Right lung (tissue), 5 donors: ENCODE data around the gene FEZF1. TPM values are rescaled to one million over a fixed set of nuclear protein-coding genes. Genes with fewer than 3 reads are reported as not detected.
"Not testable (repeated sequence)": the region's sequence is repeated elsewhere in the genome, so short reads cannot be mapped to it uniquely, and the experiment has no call there.

ENCODE experiments used
- DNase-seq, 2 donors: peaks; one replicate each; pipeline ENCODE4 v3.0.0-alpha.2; 2013
- polyA plus RNA-seq, 5 donors: library from polyadenylated mRNA; unstranded; fragments of 120-200 nt; gene quantifications; one replicate each; pipeline versions ENCODE4 v1.2.1 to v1.2.3, GENCODE V29; 2013; ENCODE audit warnings: inconsistent platforms in 1 of 5, low replicate concordance in 1 of 5; ENCODE audit not compliant: insufficient read length in 5 of 5, insufficient read depth in 1 of 5

The FEZF1 gene
- polyA plus RNA-seq, 5 donors = not detected

DNA sequence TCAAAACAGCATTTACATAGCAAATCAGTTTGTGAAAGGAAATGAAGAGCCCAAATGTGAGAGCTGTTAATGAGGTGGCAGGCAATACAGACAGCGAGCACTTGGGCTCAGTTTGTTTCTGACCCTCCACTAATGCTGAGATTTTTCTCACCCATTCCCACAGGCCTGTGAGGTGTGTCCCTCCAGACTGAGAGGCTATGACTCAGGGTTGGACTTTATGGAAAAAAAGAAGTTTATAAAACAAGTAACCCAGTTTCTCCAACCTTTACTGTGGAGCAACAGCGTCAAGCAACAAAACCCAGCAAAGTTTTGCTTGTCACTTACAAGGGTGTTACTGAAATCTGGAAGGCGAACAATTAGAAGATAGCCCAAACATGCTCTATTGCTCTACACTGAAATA is 4.9 kb upstream of the FEZF1 start:
- DNase-seq = no peak

- no peak for DNase-seq
Observed at GRCh38 chr7:122307228-122307621, 2.7 kb upstream of the FEZF1 start.

DNA sequence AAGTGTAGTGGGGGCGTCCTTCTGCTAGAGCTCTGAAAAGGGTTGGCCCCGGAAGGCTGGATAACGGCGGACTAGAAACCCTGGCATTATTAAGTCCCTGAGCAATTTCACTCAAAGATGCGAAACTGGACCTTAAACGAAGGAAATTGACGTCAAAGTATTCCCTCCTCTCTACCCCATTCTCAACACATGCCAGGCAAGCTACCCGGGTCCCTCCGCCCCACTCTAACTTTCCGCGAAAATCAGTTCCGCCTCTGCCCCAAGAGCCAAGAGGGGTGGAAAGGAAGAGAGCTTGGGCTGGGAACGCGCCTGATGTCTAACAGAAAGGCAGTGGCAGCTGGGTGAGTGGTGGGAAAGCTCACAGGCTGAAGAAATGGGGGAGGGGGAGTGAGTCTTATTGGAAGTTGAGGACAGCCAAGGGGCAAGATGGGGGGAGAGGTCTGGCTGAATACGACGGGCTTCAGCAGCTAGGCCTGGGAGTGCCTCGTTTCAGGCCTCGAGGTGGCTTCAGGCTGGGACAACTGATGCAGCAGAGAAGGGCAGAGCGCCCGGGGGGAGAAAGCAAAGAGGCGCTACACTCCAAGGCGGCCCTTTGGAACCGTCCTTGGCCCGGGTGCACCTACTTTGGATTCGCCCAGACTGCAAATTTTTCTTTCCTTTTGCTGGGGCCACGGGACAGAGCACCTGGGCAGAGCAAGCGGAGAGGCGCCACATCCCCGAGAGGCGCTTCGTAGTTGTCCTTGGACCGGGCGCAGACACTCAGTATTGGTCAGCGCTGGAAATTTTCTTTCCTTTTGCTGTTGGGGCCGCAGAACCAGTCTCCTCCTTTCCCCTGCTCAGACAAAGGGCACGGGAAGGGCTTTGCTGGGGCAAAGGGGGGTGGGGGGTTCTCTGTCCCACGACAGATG is 2.0 kb upstream of the FEZF1 start:
- no peak for DNase-seq

- DNase-seq = no peak
Observed at GRCh38 chr7:122305475-122306319, 1.1 kb upstream of the FEZF1 start.

GRCh38 chr7:122304996-122305421 is 459 bp upstream of the FEZF1 start:
- no peak for DNase-seq

GRCh38 chr7:122303531-122304318 is 825 bp downstream of the FEZF1 start:
- DNase-seq = no peak

- no peak for DNase-seq
Observed at GRCh38 chr7:122302761-122303530, 1.6 kb downstream of the FEZF1 start.

DNA sequence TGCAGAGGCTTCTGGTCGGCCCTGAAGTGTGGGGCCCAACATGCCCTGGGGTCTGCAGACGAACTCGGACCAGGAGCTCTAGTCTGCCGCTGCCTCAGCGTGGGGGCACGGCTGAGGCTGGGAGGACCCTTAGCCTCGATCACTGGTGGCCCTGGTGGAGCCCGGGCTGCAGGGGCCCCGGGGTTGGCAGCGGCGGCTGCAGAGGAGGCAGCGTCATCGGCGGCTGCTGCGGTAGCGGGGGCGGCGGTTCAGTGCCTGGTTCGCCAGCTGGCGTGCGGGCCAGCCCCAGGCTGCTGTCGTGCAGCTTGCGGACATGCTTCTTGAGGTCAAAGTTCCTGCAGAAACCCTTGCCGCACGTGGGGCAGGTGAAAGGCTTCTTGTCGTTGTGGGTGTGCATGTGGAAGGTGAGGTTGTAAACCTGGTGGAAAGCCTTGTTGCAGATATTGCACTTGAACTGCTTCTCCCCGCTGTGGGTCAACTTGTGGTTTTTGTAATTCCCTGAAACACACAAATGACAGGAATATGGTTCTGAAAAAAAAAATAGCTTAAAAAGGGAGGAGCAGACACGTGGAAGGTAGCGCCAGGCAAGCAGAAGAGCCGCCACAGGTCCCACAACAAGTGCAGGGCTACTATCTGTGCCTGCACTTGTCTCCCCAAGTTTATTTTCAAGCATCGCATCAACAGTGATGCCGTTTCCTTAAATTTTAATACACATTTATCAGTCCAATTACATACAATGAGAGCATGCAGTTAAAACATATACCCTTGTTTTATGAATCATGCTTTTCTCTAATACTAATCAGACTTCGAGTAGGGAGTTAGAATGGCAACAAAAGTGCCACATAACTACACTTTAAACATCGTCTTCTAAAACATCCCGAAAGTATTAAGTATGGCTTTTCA is 2.4 kb downstream of the FEZF1 start:
- DNase-seq = no peak

- no peak for DNase-seq
Observed at GRCh38 chr7:122300956-122301833, 3.4 kb downstream of the FEZF1 start.

DNA sequence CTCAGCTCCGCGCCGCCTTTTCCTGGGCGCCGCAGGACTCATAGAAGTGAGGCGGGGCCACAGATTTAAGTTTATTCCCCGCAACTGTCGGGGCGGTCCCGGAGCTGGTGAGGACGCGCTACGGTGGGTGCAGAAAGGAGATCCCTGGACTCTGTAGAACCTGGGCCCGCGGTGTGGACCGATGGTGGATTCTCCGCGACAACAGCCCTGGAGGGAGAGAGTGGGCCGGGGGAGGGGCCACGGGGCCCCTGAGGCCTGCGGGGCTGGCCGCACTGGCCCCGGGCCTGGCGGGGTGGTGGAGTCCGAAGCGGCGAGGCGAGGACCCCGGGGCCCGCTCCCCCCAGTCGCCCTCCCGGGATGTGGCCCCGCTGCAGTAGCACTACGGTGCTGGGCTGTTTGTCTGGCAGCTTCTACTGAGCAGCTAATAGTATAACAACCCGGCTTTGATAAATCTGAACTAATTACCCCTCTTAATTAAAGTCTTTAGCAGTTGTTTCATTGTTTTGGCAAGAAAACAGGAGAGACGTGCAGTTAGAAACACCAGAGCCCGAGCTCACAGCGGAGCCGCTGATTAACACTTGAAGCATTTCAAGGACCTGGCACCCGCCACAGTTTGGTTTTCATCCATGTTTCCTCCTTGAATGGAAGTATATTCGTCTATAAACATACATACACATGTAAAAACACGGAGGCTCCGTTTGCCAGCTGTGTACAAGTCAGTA is 4.2 kb downstream of the FEZF1 start:
- no peak for DNase-seq

- no peak for DNase-seq
Observed at GRCh38 chr7:122299624-122300210, 4.8 kb downstream of the FEZF1 start.

DNA sequence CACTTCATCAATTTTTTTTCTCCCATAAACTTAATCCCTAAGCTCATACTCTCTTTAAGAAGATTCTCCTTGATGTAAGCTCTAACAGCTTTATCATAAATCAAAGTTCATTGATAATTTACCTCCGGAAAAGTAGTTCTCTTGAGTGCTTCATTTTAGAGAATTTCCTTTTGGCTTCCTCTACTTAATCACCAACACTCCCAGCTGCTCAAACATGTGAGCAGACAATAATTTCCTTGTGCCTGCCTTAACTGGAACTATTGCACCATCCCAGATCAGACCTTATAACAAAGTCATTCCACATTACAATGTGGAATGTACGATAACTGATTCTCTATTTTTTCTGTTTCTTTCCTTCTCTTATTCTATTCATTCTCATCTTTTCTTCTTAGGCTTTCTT is 5.9 kb downstream of the FEZF1 start:
- DNase-seq = no peak

- no peak for DNase-seq
Observed at GRCh38 chr7:122298131-122298530, 6.4 kb downstream of the FEZF1 start.

GRCh38 chr7:122291189-122291588 is 13.4 kb downstream of the FEZF1 start:
- no peak for DNase-seq

DNA sequence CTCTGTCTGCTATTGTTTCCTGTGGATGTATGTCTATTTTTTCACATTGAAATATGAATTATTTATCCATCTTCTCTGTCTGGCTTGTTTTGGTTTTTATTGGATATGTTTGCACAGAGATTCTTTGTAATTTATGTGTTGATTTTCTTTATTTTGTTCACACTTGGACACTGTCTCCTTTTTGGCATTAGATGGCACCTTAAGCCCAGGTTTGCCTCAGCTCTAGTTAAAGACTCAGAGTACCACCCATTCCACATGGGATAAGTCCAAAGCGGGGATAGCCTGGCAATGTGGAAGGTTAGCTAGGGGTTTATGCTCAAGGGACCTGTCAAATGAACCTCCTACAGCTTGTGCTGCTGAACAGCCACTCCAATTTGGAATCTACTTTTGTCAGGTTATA is 14.1 kb downstream of the FEZF1 start:
- DNase-seq = no peak

DNA sequence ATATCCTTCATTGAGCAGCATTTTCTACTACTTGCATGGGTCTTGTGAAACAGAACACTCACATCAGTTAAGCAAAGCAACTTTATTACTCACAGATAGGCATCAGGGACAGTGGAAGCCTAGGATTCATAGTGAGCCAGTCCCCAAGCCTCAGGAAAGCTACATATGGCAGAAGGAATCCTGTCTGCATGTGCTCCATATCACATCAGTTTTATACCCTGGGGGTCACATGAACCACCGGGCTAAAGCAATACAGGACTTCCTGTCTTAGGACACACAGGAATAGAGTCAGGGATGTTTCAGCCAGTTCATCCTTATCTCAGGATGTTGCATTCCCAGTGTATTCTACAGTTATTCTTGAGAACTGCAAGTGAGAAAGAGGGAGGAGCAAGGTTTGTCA is 15.1 kb downstream of the FEZF1 start:
- DNase-seq = no peak

DNA sequence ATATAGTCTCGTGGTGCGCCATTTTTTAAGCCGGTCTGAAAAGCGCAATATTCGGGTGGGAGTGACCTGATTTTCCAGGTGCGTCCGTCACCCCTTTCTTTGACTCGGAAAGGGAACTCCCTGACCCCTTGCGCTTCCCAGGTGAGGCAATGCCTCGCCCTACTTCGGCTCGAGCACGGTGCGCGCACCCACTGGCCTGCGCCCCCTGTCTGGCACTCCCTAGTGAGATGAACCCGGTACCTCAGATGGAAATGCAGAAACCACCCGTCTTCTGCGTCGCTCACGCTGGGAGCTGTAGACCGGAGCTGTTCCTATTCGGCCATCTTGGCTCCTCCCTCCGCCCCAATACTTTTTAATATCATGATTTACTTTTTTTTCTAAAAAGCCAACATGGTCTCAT is 19.9 kb downstream of the FEZF1 start:
- not testable (repeated sequence) for DNase-seq

- no peak for DNase-seq
Observed at GRCh38 chr7:122273117-122273516, 31.4 kb downstream of the FEZF1 start.
